A673 (cell line): Measurements from ENCODE around the gene S100B. TPM values are rescaled to one million over a fixed set of nuclear protein-coding genes. Genes with fewer than 3 reads are reported as not detected.

Experiments
- BruUV-seq: library from RNA; stranded (reverse); fragments of 400-500 nt; replicated peaks from 2 replicates; lab custom pipeline; 2021; lab: Mats Ljungman, UMichigan
- CTCF ChIA-PET: fragments of 300-600 bp; sonication (Branson Sonifier 250); formaldehyde crosslinking; loops from one replicate; lab custom pipeline; 2022; ENCODE audit warnings: antibody characterized with exemption; lab: Charles Lee
- POLR2A ChIA-PET: fragments of 300-600 bp; sonication (Branson Sonifier 250); formaldehyde crosslinking; loops from one replicate; lab custom pipeline; 2022; ENCODE audit warnings: antibody characterized with exemption; ENCODE audit not compliant: low non-redundant PET; lab: Charles Lee
- DNase-seq: peaks from one replicate; pipeline ENCODE4 v3.0.0-alpha.2; 2015; ENCODE audit warnings: low spot score
- H3K27ac ChIP-seq: fragments of 200-600 bp; sonication (generic); 2 replicates; pipeline ENCODE4 v1.5.1; 2016; ENCODE audit warnings: mixed run types, low read depth, mild to moderate bottlenecking, mixed read lengths, antibody characterized with exemption, low read length; ENCODE audit not compliant: poor library complexity, severe bottlenecking
- H3K27me3 ChIP-seq: fragments of 200-600 bp; sonication (generic); replicated peaks from 2 replicates; pipeline ENCODE4 v1.6.1; 2017; ENCODE audit warnings: mixed run types, low read depth, mild to moderate bottlenecking, mixed read lengths, antibody characterized with exemption, low read length; ENCODE audit not compliant: insufficient read depth, poor library complexity
- H3K36me3 ChIP-seq: fragments of 200-600 bp; sonication (generic); 2 replicates; pipeline ENCODE4 v1.6.1; 2016; ENCODE audit warnings: mixed run types, mild to moderate bottlenecking, mixed read lengths, antibody characterized with exemption, low read length; ENCODE audit not compliant: insufficient read depth, poor library complexity, severe bottlenecking
- H3K4me1 ChIP-seq: fragments of 200-600 bp; sonication (generic); 2 replicates; pipeline ENCODE4 v1.6.1; 2017; ENCODE audit warnings: mixed run types, mild to moderate bottlenecking, mixed read lengths, antibody characterized with exemption, low read length; ENCODE audit not compliant: insufficient read depth, poor library complexity, severe bottlenecking
- H3K4me3 ChIP-seq: fragments of 200-600 bp; sonication (generic); 2 replicates; pipeline ENCODE4 v1.5.1; 2016; ENCODE audit warnings: low read depth, mixed run types, mild to moderate bottlenecking, mixed read lengths, low read length; ENCODE audit not compliant: poor library complexity, severe bottlenecking
- H3K9me3 ChIP-seq: fragments of 200-600 bp; sonication (generic); 2 replicates; pipeline ENCODE4 v1.6.1; 2016; ENCODE audit warnings: mixed run types, low read depth, mild to moderate bottlenecking, mixed read lengths, antibody characterized with exemption, low read length; ENCODE audit not compliant: poor library complexity, severe bottlenecking
- CTCF ChIP-seq: fragments of 300-800, 200-600 bp; sonication (generic); conservative IDR thresholded peaks from 2 replicates; pipeline ENCODE4 v1.5.1; 2017; ENCODE audit warnings: low read depth, mild to moderate bottlenecking, antibody characterized with exemption, low read length, moderate library complexity, mixed read lengths
- EZH2 ChIP-seq: fragments of 200-600 bp; sonication (generic); IDR thresholded peaks from 2 replicates; pipeline ENCODE4 v1.6.1; 2017; ENCODE audit warnings: borderline replicate concordance, low read depth, mild to moderate bottlenecking, mixed read lengths, antibody characterized with exemption, low read length; ENCODE audit not compliant: poor library complexity, severe bottlenecking
- intact Hi-C: fragments of 100-400 bp; cut with micrococcal nuclease; formaldehyde crosslinking; loops from one replicate; pipeline ENCODE4 v1.10.0; 2022; ENCODE audit not compliant: unreplicated experiment
- total RNA-seq: library from RNA; stranded (reverse); gene quantifications from 2 replicates; pipeline ENCODE4 v1.2.3, GENCODE V29; 2021

S100B gene
- total RNA-seq, 1 experiment from 2014 or later, result not detected

GRCh38 chr21:46607636-46608035 is 2.8 kb upstream of the S100B start:
- Histone ChIP-seq H3K4me1 (peaks cover 8% of the 10 kb centered on the region), H3K4me3 (no peak overlapping the region), H3K9me3 (no peaks in the 10 kb centered on the region), H3K27ac (no peak overlapping the region), H3K36me3 (no peaks in the 10 kb centered on the region), H3K27me3 (no peaks in the 10 kb centered on the region)
- intact Hi-C loops, result no loop called here
- no peak for DNase-seq
- TF ChIP-seq CTCF, result no peak
- no peak for TF ChIP-seq EZH2
- ChIA-PET POLR2A (no interaction called here), CTCF (no interaction called here)
- no TSS peak for BruUV-seq

GRCh38 chr21:46606427-46606813 is 1.5 kb upstream of the S100B start:
- H3K36me3 ChIP-seq, result no peaks in the 10 kb centered on the region
- POLR2A ChIA-PET, result no interaction called here
- H3K27ac ChIP-seq, result no peak overlapping the region
- no peak for TF ChIP-seq EZH2
- CTCF ChIA-PET, result no interaction called here
- intact Hi-C loops, result no loop called here
- no peak for DNase-seq
- no TSS peak for BruUV-seq
- H3K4me3 ChIP-seq, result no peak overlapping the region
- no peaks in the 10 kb centered on the region for H3K9me3 ChIP-seq
- H3K4me1 ChIP-seq, result peaks cover 8% of the 10 kb centered on the region
- no peaks in the 10 kb centered on the region for H3K27me3 ChIP-seq

- POLR2A ChIA-PET, result no interaction called here
- TF ChIP-seq EZH2 (no peak), CTCF (no peak)
- Histone ChIP-seq H3K27me3 (no peaks in the 10 kb centered on the region), H3K36me3 (no peaks in the 10 kb centered on the region), H3K4me1 (peaks cover 8% of the 10 kb centered on the region), H3K9me3 (no peaks in the 10 kb centered on the region), H3K27ac (no peak overlapping the region), H3K4me3 (no peak overlapping the region)
- CTCF ChIA-PET, result no interaction called here
- no TSS peak for BruUV-seq
- DNase-seq, result no peak
- intact Hi-C loops, result no loop called here
Measured at GRCh38 chr21:46605767-46606426, 1.0 kb upstream of the S100B start.

- H3K4me3 ChIP-seq, result no peak overlapping the region
- DNase-seq, result no peak
- ChIA-PET CTCF (no interaction called here), POLR2A (no interaction called here)
- intact Hi-C loops, result no loop called here
- no TSS peak for BruUV-seq
- peaks cover 8% of the 10 kb centered on the region for H3K4me1 ChIP-seq
- H3K36me3 ChIP-seq, result no peaks in the 10 kb centered on the region
- no peak for TF ChIP-seq EZH2
- TF ChIP-seq CTCF, result no peak
- no peak overlapping the region for H3K27ac ChIP-seq
- H3K27me3 ChIP-seq, result no peaks in the 10 kb centered on the region
- no peaks in the 10 kb centered on the region for H3K9me3 ChIP-seq
Measured at GRCh38 chr21:46604329-46604974, 430 bp downstream of the S100B start.
